NOMO-1 treated with DMSO at 0.1 percent for 48 hours (cell line): ENCODE data around the gene MAGED1.
"Not testable (repeated sequence)": the region's sequence is repeated elsewhere in the genome, so short reads cannot be mapped to it uniquely, and the experiment has no call there.

Experiments
- DNase-seq: peaks from one replicate; lab custom pipeline; 2025; ENCODE audit not compliant: unreplicated experiment; lab: John Stamatoyannopoulos, UW

MAGED1 gene

GRCh38 chrX:51893931-51894696 is 691 bp downstream of the MAGED1 start:
- no peak for DNase-seq

GRCh38 chrX:51894697-51895336 is 1.4 kb downstream of the MAGED1 start:
- DNase-seq: no peak

DNA sequence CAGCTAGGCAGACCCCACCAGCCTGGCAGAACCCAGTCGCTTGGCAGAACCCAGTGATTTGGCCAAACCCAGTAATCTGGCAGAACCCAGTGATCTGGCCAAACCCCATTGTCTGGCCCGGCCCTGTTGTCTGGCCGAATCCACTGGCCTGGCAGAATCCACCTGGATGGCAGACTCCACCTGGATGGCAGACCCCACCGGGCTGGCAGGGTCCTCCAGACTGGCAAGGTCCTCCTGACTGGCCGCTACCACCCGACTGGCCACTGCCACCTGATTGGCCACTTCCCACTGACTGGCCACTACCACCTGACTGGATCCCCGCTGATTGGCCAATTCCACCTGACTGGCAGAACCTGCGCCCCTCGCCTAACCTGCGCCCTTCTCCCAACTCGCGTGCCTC is 3.2 kb downstream of the MAGED1 start:
- no peak for DNase-seq

- DNase-seq: no peak
Observed at GRCh38 chrX:51899741-51900140, 6.3 kb downstream of the MAGED1 start.

GRCh38 chrX:51902510-51903050 is 9.2 kb downstream of the MAGED1 start:
- DNase-seq: no peak

DNA sequence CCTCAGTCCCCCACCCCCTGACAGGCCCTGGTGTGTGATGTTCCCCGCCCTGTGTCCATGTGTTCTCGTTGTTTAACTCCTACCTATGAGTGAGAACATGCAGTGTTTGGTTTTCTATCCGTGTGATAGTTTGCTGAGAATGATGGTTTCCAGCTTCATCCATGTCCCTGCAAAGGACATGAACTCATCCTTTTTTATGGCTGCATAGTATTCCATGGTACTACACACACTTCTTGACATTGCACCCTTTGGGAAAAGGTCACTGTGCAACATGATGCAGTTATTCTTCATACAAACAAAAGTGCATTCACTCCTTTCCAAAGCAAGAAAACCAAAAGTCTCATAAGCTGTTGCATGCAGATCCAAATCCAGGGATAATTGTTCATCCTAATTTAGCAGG is 11.7 kb downstream of the MAGED1 start:
- not testable (repeated sequence) for DNase-seq

DNA sequence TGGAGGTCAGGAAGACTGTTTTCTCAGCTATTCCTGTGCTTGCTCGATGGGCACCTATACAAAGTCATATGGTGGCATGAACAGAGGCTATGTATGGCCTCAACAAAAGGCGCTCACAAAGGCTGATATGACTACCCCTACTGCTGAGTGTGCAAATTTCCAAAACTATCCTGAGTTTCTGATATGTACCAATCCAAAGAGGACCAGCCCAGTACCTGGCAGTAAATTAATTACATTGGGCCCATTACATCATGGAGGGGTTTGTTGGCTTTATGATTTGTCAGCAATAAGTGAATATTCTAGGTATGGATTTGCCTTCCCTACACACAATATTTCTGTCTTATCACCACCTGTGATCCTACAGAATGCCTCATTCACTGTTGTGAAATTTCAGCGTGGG is 12.3 kb downstream of the MAGED1 start:
- DNase-seq: no peak

DNA sequence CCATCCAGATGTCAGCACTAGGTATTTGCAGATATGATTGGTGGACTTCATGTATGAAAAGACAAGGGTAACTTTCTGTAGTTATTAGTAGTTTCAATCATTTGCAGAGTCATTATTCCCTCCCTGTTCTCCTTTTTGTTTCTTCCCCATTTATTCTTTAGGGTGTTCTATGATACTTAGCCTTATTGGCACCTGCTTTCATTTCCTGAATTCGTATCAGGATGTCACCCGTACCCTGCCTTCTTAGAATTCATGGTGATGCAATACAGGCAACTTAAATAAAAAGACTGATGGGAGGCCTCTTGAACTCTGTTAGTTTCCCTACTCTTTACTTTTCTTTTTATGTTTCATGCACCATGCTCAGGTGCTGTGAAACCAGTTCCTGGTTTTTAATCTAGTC is 24.2 kb downstream of the MAGED1 start:
- DNase-seq: peak; percentile 83

DNA sequence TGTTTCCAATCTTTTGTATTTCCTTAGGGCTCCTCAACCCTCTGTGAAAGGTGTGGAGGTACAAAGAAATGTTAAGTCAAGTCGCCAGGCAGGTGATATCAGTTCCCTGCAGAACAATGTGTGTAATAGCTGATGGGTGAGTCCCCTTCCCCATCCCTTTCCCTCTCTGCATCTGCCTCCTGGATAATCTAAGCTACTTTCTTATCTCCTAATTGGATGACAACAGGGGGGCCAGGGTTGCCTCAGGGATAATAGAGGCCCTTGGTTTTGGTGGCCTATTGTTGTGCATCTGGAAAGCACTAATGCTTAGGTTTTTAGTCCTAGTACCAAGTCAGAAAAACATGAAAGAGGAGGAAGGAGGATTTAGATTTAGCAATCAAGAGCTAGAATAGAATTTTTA is 29.1 kb downstream of the MAGED1 start:
- DNase-seq: no peak

DNA sequence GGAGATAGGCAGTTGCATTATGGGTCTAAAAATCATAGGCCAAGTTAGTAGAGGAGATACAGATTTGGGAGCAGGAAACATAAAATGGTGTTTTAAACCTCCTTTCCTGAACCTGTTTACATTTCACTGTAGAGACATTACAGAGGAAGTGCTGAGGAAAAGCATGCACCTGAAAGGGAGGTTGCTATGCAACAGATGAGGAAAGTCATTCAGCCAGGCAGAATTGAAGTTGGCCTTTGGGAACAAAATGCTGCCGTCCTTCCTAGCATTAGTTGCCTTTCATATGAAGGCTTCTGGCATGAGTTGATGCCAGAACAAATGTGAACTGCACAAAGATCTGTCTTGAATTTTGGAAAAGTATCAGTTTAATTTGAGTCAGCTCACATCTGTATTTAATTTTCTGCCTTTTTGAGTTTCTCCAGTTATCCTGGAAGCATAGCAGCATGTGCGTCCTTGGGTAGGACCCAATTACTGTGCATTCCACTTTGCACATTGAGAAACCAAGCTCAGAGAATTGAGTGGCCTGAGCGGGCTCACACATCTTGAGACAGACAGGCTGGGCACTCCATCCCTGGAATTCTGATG is 38.2 kb downstream of the MAGED1 start:
- no peak for DNase-seq
